K562 (cell line): Measurements from ENCODE around the gene DNAH3. TPM values are rescaled to one million over a fixed set of nuclear protein-coding genes. Genes with fewer than 3 reads are reported as not detected.
A peak's percentile ranks its signal among the peaks of the same experiment; 100 is the strongest.
"Not testable (repeated sequence)": the region's sequence is repeated elsewhere in the genome, so short reads cannot be mapped to it uniquely, and the experiment has no call there.

Experiments
- ATAC-seq: fragments of 200-7000 bp; cut with Tn5 transposase; 3 replicates; pipeline ENCODE4 v1.9.1; 2020; ENCODE audit warnings: moderate library complexity
- BruUV-seq: library from RNA; stranded (reverse); fragments of 400-500 nt; replicated peaks from 2 replicates; lab custom pipeline; 2021; lab: Mats Ljungman, UMichigan
- CTCF ChIA-PET: fragments of 300-600 bp; formaldehyde crosslinking; extraction: SDS; loops from one replicate; lab custom pipeline; 2021; ENCODE audit warnings: low intra/inter-chr PET ratio; lab: Yijun Ruan, JAX
- POLR2A ChIA-PET: fragments of 300-600, 350-650 bp; sonication (Branson Sonifier 250); formaldehyde crosslinking; extraction: SDS; loops from one replicate; lab custom pipeline; 2021; ENCODE audit warnings: antibody characterized with exemption, inconsistent platforms; lab: Yijun Ruan, JAX
- DNase-seq, 4 experiments: peaks; one replicate each; pipeline versions ENCODE4 v3.0.0 to v3.0.0-alpha.2; 2011 to 2018; ENCODE audit warnings: low spot score in 3 of 4, mixed read lengths in 3 of 4; ENCODE audit errors: extremely low read depth in 1 of 4
- FAIRE-seq: peaks from 2 replicates; lab custom pipeline; 2011; peaks lifted over from hg19 to GRCh38; lab: Jason Lieb, UNC
- H2AFZ ChIP-seq: 2 replicates; pipeline ENCODE4 v1.6.0; 2011; ENCODE audit warnings: low read depth, low read length, control low read depth, inconsistent platforms
- H3K27ac ChIP-seq: fragments of 200-600 bp; 3 replicates; pipeline ENCODE4 v1.8.0; 2011; ENCODE audit warnings: low read depth, mild to moderate bottlenecking, control low read depth, inconsistent platforms, low read length, moderate library complexity, mixed read lengths; ENCODE audit errors: extremely low read depth
- H3K27me3 ChIP-seq, 2 experiments: fragments of 300-600 bp in 1 of 2; 2 replicates in 1 of 2; 3 replicates in 1 of 2; pipeline versions ENCODE4 v1.6.0 to v1.8.0; 2011; ENCODE audit warnings: inconsistent platforms in 2 of 2, low read length in 2 of 2, mild to moderate bottlenecking in 1 of 2, mixed read lengths in 1 of 2, moderate library complexity in 1 of 2; ENCODE audit not compliant: control insufficient read depth in 2 of 2, insufficient read depth in 2 of 2
- H3K36me3 ChIP-seq: fragments of 300-600 bp; 3 replicates; pipeline ENCODE4 v1.8.0; 2011; ENCODE audit warnings: mild to moderate bottlenecking, low read length, inconsistent platforms; ENCODE audit not compliant: control insufficient read depth, insufficient read depth
- H3K4me1 ChIP-seq, 2 experiments: fragments of 200-600 bp in 1 of 2; replicated peaks in 1 of 2; 2 replicates in 1 of 2; 3 replicates in 1 of 2; pipeline versions ENCODE4 v1.5.1 to v1.8.0; 2011; ENCODE audit warnings: inconsistent platforms in 2 of 2, low read length in 2 of 2, mild to moderate bottlenecking in 1 of 2, mixed read lengths in 1 of 2, moderate library complexity in 1 of 2; ENCODE audit not compliant: control insufficient read depth in 2 of 2, insufficient read depth in 2 of 2
- H3K4me2 ChIP-seq: 2 replicates; pipeline ENCODE4 v1.6.1; 2011; ENCODE audit warnings: low read length, control low read depth, inconsistent platforms, mixed read lengths; ENCODE audit not compliant: insufficient read depth
- H3K4me3 ChIP-seq: fragments of 200-600 bp; sonication (generic), shearing (Covaris generic); 2 replicates; pipeline ENCODE4 v1.5.1; 2016; ENCODE audit warnings: control low read depth, inconsistent platforms
- H3K79me2 ChIP-seq: fragments of 200-600 bp; 3 replicates; pipeline ENCODE4 v1.8.0; 2011; ENCODE audit warnings: low read length, inconsistent platforms; ENCODE audit not compliant: control insufficient read depth, insufficient read depth
- H3K9ac ChIP-seq, 2 experiments: 2 replicates each; pipeline versions ENCODE4 v1.6.0 to v1.6.1; 2011; ENCODE audit warnings: low read depth in 2 of 2, low read length in 2 of 2, control low read depth in 1 of 2, inconsistent platforms in 1 of 2, mild to moderate bottlenecking in 1 of 2, mixed read lengths in 1 of 2; ENCODE audit not compliant: insufficient read depth in 1 of 2
- H3K9me1 ChIP-seq: one replicate; pipeline ENCODE4 v1.6.0; 2011; ENCODE audit warnings: inconsistent platforms, mild to moderate bottlenecking, low read length, moderate library complexity; ENCODE audit not compliant: control insufficient read depth, insufficient read depth
- H3K9me3 ChIP-seq: replicated peaks from 2 replicates; pipeline ENCODE4 v1.5.1; 2011; ENCODE audit warnings: low read depth, low read length, inconsistent platforms; ENCODE audit not compliant: control insufficient read depth, insufficient read depth
- H4K20me1 ChIP-seq: replicated peaks from 2 replicates; pipeline ENCODE4 v1.6.1; 2011; ENCODE audit warnings: low read length, inconsistent platforms, mixed read lengths; ENCODE audit not compliant: control insufficient read depth, insufficient read depth
- ARID2 ChIP-seq: fragments of 450-650 bp; IDR thresholded peaks from 2 replicates; pipeline ENCODE4 v1.6.1; 2017; ENCODE audit warnings: antibody characterized with exemption, mild to moderate bottlenecking
- BCL6 ChIP-seq: fragments of 250-450 bp; sonication (Bioruptor Pico); IDR thresholded peaks from 2 replicates; pipeline ENCODE4 v1.4.0; 2020
- CC2D1A ChIP-seq: fragments of 450-650 bp; IDR thresholded peaks from 2 replicates; pipeline ENCODE4 v1.6.1; 2017; ENCODE audit warnings: mild to moderate bottlenecking
- CTCF ChIP-seq, 3 experiments: IDR thresholded peaks in 2 of 3; conservative IDR thresholded peaks in 1 of 3; 2 replicates each; pipeline ENCODE4 v1.5.1; 2011 to 2012; ENCODE audit warnings: low read length in 3 of 3, mild to moderate bottlenecking in 3 of 3, control low read depth in 2 of 3, improper control_type of control experiment in 1 of 3, inconsistent platforms in 1 of 3, low read depth in 1 of 3, mixed read lengths in 1 of 3, moderate library complexity in 1 of 3; ENCODE audit not compliant: insufficient read depth in 2 of 3
- FIP1L1 ChIP-seq: fragments of 200-400 bp; formaldehyde crosslinking; IDR thresholded peaks from 2 replicates; pipeline ENCODE4 v1.6.1; 2018; ENCODE audit warnings: mild to moderate bottlenecking, low read depth, low read length; ENCODE audit not compliant: poor library complexity, severe bottlenecking
- FOSL1 ChIP-seq: fragments of 200-800 bp; sonication (Bioruptor generic); conservative IDR thresholded peaks from 2 replicates; pipeline ENCODE4 v1.6.1; 2016; ENCODE audit warnings: missing genetic modification characterization, missing compliant biosample characterization
- HDAC2 ChIP-seq: fragments of 450-650 bp; IDR thresholded peaks from 2 replicates; pipeline ENCODE4 v1.6.1; 2016; ENCODE audit warnings: mild to moderate bottlenecking
- HMGN3 ChIP-seq: IDR thresholded peaks from 2 replicates; pipeline ENCODE4 v1.6.1; 2011; ENCODE audit warnings: borderline replicate concordance, low read depth, mild to moderate bottlenecking, mixed read lengths, low read length; ENCODE audit not compliant: insufficient read length; ENCODE audit errors: extremely low read depth
- HNRNPUL1 ChIP-seq: fragments of 200-400 bp; formaldehyde crosslinking; IDR thresholded peaks from 2 replicates; pipeline ENCODE4 v1.6.1; 2017; ENCODE audit warnings: low read length
- MTF1 ChIP-seq: fragments of 250-450 bp; sonication (Bioruptor Pico); IDR thresholded peaks from 2 replicates; pipeline ENCODE4 v1.9.0; 2021; ENCODE audit warnings: moderate library complexity, mild to moderate bottlenecking, inconsistent platforms, borderline replicate concordance
- MYC ChIP-seq, 2 experiments: fragments of 250-450 bp in 1 of 2; sonication (Bioruptor Pico) in 1 of 2; IDR thresholded peaks; 2 replicates each; pipeline versions ENCODE4 v1.5.1 to v1.6.1; 2012 to 2021; ENCODE audit warnings: low read depth in 2 of 2, borderline replicate concordance in 1 of 2, improper control_type of control experiment in 1 of 2, low read length in 1 of 2, mild to moderate bottlenecking in 1 of 2, moderate library complexity in 1 of 2
- SMARCA4 ChIP-seq: fragments of 450-650 bp; IDR thresholded peaks from 2 replicates; pipeline ENCODE4 v1.6.1; 2016
- SMC3 ChIP-seq: conservative IDR thresholded peaks from 2 replicates; pipeline ENCODE4 v1.6.1; 2011; ENCODE audit warnings: low read depth, low read length, improper control_type of control experiment; ENCODE audit not compliant: insufficient read depth
- ZNF444 ChIP-seq: fragments of 250-450 bp; sonication (Bioruptor Pico); IDR thresholded peaks from 2 replicates; pipeline ENCODE4 v1.4.0; 2020; ENCODE audit warnings: mild to moderate bottlenecking, moderate library complexity
- WGBS: fragments of 100-300 bp; shearing (Covaris generic); methylation state at CpG from one replicate; pipeline ENCODE4 v1.1.6; 2016; ENCODE audit warnings: low coverage, mixed read lengths; ENCODE audit not compliant: insufficient coverage; ENCODE audit errors: missing lambda C conversion rate; 5-methylcytosine and 5-hydroxymethylcytosine counted together
- in situ Hi-C: fragments of 300-500 bp; cut with MboI; formaldehyde crosslinking; loops from 4 replicates; pipeline ENCODE4 v1.15.0; 2018; ENCODE audit warnings: inconsistent platforms, mixed read lengths
- intact Hi-C: fragments of 100-400 bp; cut with micrococcal nuclease; formaldehyde crosslinking; loops from 2 replicates; pipeline ENCODE4 v1.14.2; 2022
- polyA plus RNA-seq, 8 experiments: library from polyadenylated mRNA; depleted of rRNA in 4 of 8; stranded (reverse) in 5 of 8; unstranded in 3 of 8; fragments of >200 nt; fragmentation: Nextera tagmentation in 2 of 8; fragmentation: Illumina TruSeq in 1 of 8; extraction: Ambion mirVana in 2 of 8; extraction: Trizol in 1 of 8; gene quantifications; 2 replicates each; pipeline versions ENCODE4 v1.2.1 to v1.2.3, GENCODE V29; 2011 to 2014; ENCODE audit warnings: inconsistent platforms in 1 of 8, missing spikeins in 1 of 8
- total RNA-seq, 7 experiments: library from RNA; depleted of rRNA in 6 of 7; stranded (reverse); fragments of >200 nt in 6 of 7; fragmentation: Illumina TruSeq in 2 of 7; extraction: Trizol in 2 of 7; gene quantifications; 2 replicates each; pipeline versions ENCODE4 v1.2.1 to v1.2.3, GENCODE V29; 2011 to 2021; ENCODE audit warnings: low replicate concordance in 1 of 7
- TF ChIP-seq, protein P1 (sequence below): fragments of 450-650 bp; IDR thresholded peaks from 2 replicates; pipeline ENCODE4 v1.6.1; 2016
- TF ChIP-seq, protein P2 (sequence below): fragments of 450-650 bp; formaldehyde crosslinking; IDR thresholded peaks from 2 replicates; pipeline ENCODE4 v1.4.0; 2020; ENCODE audit warnings: mild to moderate bottlenecking, moderate library complexity

Gene DNAH3
- total and polyA plus RNA-seq, 9 of the 15 experiments (the other 6 are each of a cell fraction or from before 2014, with no cell fraction given) = 0.32 to 0.84 (median 0.44) TPM

DNA sequence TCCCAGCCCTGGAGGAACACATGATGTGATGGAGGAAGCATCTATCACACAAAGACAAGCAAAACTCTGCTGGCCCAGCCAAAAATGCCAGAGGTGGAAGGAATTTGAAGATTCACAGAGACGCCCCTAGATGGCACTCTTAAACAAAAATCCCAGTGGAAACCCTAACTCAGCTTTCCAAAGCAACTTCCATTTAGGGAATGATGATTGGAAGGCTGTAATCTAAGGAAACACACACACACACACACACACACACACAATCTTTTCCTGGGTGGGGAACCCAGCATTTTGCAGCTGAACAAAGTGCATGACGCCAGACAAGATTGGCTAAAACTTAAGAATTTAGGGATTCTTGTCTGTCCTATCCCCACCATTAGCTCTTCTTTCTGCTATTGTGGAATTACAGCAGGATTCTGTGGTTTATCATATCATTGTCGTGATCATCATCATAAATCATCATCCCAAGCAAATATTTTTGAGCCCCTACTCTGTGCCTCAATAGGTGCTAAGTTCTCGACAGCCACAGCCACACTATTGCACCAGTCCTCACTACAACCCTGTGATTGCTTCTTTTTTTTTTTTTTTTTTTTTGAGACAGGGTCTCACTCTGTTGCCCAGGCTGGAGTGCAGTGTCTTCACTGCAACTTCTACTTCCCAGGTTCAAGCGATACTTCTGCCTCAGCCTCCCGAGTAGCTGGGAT lies 6.3 kb upstream of the DNAH3 start (continued):
- TF ChIP-seq CTCF (IDR thresholded peaks at IDR 0.05 in 2 of 3, conservative IDR thresholded peaks at IDR 0.05 in 1 of 3; ENCODE audit: insufficient read depth in 2 of 3, low read depth in 1 of 3, low read length in 3 of 3) = peak; percentile 71 to 90 (median 78)
- no peak for TF ChIP-seq FIP1L1
- 0 out of 2 replicates have a peak, but pooled peaks have one; percentile 32 for TF ChIP-seq ARID2
- TF ChIP-seq HNRNPUL1 = no peak
- no peak for TF ChIP-seq ZNF444
- TF ChIP-seq HDAC2 = no peak
- 0 out of 2 replicates have a peak, but pooled peaks have one; percentile 39 for TF ChIP-seq FOSL1 (tag)
- TF ChIP-seq MYC (IDR thresholded peaks at IDR 0.05; ENCODE audit: low read depth, low read length) = no peak
- no peak for TF ChIP-seq MYC (CRISPR knock-in tag; IDR thresholded peaks at IDR 0.05; ENCODE audit: borderline replicate concordance, low read depth)
- peak; percentile 34; the same call in 1 of the 2 replicates for TF ChIP-seq SMARCA4
- TF ChIP-seq, protein P1, sequence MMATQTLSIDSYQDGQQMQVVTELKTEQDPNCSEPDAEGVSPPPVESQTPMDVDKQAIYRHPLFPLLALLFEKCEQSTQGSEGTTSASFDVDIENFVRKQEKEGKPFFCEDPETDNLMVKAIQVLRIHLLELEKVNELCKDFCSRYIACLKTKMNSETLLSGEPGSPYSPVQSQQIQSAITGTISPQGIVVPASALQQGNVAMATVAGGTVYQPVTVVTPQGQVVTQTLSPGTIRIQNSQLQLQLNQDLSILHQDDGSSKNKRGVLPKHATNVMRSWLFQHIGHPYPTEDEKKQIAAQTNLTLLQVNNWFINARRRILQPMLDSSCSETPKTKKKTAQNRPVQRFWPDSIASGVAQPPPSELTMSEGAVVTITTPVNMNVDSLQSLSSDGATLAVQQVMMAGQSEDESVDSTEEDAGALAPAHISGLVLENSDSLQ = no peak
- no peak for TF ChIP-seq HMGN3
- TF ChIP-seq BCL6 (CRISPR knock-in tag) = no peak
- TF ChIP-seq, protein P2, sequence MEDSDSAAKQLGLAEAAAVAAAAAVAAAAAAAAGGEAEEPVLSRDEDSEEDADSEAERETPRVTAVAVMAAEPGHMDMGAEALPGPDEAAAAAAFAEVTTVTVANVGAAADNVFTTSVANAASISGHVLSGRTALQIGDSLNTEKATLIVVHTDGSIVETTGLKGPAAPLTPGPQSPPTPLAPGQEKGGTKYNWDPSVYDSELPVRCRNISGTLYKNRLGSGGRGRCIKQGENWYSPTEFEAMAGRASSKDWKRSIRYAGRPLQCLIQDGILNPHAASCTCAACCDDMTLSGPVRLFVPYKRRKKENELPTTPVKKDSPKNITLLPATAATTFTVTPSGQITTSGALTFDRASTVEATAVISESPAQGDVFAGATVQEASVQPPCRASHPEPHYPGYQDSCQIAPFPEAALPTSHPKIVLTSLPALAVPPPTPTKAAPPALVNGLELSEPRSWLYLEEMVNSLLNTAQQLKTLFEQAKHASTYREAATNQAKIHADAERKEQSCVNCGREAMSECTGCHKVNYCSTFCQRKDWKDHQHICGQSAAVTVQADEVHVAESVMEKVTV (CRISPR knock-in tag) = peak; percentile 69
- TF ChIP-seq SMC3 = peak; percentile 62
- TF ChIP-seq CC2D1A = 0 out of 2 replicates have a peak, but pooled peaks have one; percentile 40
- no peak for TF ChIP-seq MTF1

DNA sequence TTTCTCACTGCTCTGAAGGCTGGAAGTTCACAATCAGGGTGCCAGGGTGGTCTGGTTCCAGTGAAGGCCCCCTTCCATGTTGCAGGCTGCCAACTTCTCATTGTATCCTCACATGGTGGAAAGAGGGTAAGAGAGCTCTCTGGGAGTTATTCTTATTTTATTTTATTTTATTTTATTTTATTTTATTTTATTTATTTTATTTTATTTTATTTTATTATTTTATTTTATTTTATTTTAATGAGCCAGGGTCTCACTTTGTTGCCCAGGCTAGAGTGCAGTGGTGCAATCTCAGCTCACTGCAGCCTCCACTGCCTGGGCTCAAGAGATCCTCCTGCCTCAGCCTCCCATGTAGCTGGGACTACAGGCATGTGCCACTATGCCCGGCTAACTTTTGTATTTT lies 5.4 kb upstream of the DNAH3 start:
- H3K36me3 ChIP-seq, FAIRE-seq, H3K27ac ChIP-seq, H4K20me1 ChIP-seq, ATAC-seq, DNase-seq, POLR2A ChIA-PET, BruUV-seq, H3K4me3 ChIP-seq, H3K9me1 ChIP-seq, H3K9me3 ChIP-seq, H3K4me2 ChIP-seq, H3K9ac ChIP-seq, H3K27me3 ChIP-seq, H3K79me2 ChIP-seq, H2AFZ ChIP-seq: not testable (repeated sequence)
- H3K4me1 ChIP-seq = peaks cover 10 to 17% of the 10 kb centered on the region in 2 experiments
- WGBS = 6% methylated on average over 1 of the region's 1 CpG
- intact Hi-C loops (loop anchor here (2.0 to 10.0 kb wide), 3 partner anchors 399 to 1165 kb away; no protein-coding TSS in a partner anchor), in situ Hi-C loops (loop anchor here (5.0 to 10.0 kb wide), 2 partner anchors 401 to 1159 kb away; no protein-coding TSS in a partner anchor)
- CTCF ChIA-PET = interaction anchor here (0.8 to 2.1 kb wide), 4 partner anchors 144 to 1165 kb away, joined by 5 to 12 read pairs (median 5); no protein-coding TSS in a partner anchor
